HG03139 (cell line): ENCODE measurements around the gene TMPRSS11B.
"Not testable (repeated sequence)": the region's sequence is repeated elsewhere in the genome, so short reads cannot be mapped to it uniquely, and the experiment has no call there.

Experiments
- ATAC-seq: cut with Tn5 transposase; IDR thresholded peaks from one replicate; pipeline ENCODE4 v1.9.1; 2021; ENCODE audit not compliant: unreplicated experiment

The TMPRSS11B gene

GRCh38 chr4:68228568-68228967 lies 16.9 kb downstream of the TMPRSS11B start:
- ATAC-seq, result no peak

GRCh38 chr4:68218044-68218443 lies 27.4 kb downstream of the TMPRSS11B start:
- ATAC-seq, result no peak

GRCh38 chr4:68216501-68216900 lies 29.0 kb downstream of the TMPRSS11B start:
- ATAC-seq, result no peak

GRCh38 chr4:68209003-68209402 lies 36.5 kb downstream of the TMPRSS11B start:
- no peak for ATAC-seq

- ATAC-seq, result not testable (repeated sequence)
Observed at GRCh38 chr4:68194305-68194704, 51.2 kb downstream of the TMPRSS11B start.

GRCh38 chr4:68193194-68193593 lies 52.3 kb downstream of the TMPRSS11B start:
- no peak for ATAC-seq

- ATAC-seq, result no peak
Observed at GRCh38 chr4:68187145-68187544, 58.3 kb downstream of the TMPRSS11B start.

GRCh38 chr4:68184923-68185322 lies 60.6 kb downstream of the TMPRSS11B start:
- ATAC-seq, result no peak

- no peak for ATAC-seq
Observed at GRCh38 chr4:68183417-68183816, 62.1 kb downstream of the TMPRSS11B start.

- ATAC-seq, result no peak
Observed at GRCh38 chr4:68182382-68182820, 63.1 kb downstream of the TMPRSS11B start.

- no peak for ATAC-seq
Observed at GRCh38 chr4:68180849-68181526, 64.5 kb downstream of the TMPRSS11B start.

- ATAC-seq, result no peak
Observed at GRCh38 chr4:68176904-68177303, 68.6 kb downstream of the TMPRSS11B start.
